Pancreas (tissue), 10 donors: ENCODE results near the gene UNC5B. TPM values are rescaled to one million over a fixed set of nuclear protein-coding genes. Genes with fewer than 3 reads are reported as not detected.

Experiments
- ATAC-seq, 4 donors: fragments of 200-7000 bp; cut with Tn5 transposase; one replicate each; pipeline versions ENCODE4 v1.8.0 to v1.9.1; 2020; ENCODE audit warnings: mild to moderate bottlenecking in 4 of 4, moderate library complexity in 4 of 4
- DNase-seq, 6 donors: peaks; one replicate each; pipeline ENCODE4 v3.0.0-alpha.2; 2020
- FAIRE-seq: peaks from 2 replicates; lab custom pipeline; 2012; peaks lifted over from hg19 to GRCh38; lab: Jason Lieb, UNC
- H3K27ac ChIP-seq, 4 donors: fragments of 200-600 bp; sonication (generic); 1 replicate in 3 of 4; 2 replicates in 1 of 4; pipeline versions ENCODE4 v1.5.0 to v1.8.0; 2020
- H3K27me3 ChIP-seq, 4 donors: fragments of 200-600 bp; one replicate each; pipeline ENCODE4 v1.8.0; 2021
- H3K36me3 ChIP-seq, 3 donors: fragments of 200-600 bp; sonication (generic) in 1 of 3; one replicate each; pipeline versions ENCODE4 v1.5.0 to v1.8.0; 2020 to 2021
- H3K4me1 ChIP-seq, 3 donors: fragments of 200-600 bp; one replicate each; pipeline ENCODE4 v1.8.0; 2021
- H3K4me3 ChIP-seq, 4 donors: fragments of 200-600 bp; sonication (generic) in 2 of 4; one replicate each; pipeline versions ENCODE4 v1.5.0 to v1.8.0; 2020 to 2021
- H3K9me3 ChIP-seq, 4 donors: fragments of 200-600 bp; one replicate each; pipeline ENCODE4 v1.8.0; 2021
- CTCF ChIP-seq, 4 donors: fragments of 200-600 bp; sonication (generic) in 3 of 4; IDR thresholded peaks; one replicate each; pipeline versions ENCODE4 v1.5.0 to v1.8.0; 2021; ENCODE audit warnings: antibody characterized with exemption in 4 of 4
- WGBS, 2 donors: extraction: QIAGEN DNeasy Blood & Tissue Kit; methylation state at CpG; one replicate each; pipeline ENCODE4 v1.1.7; 2013; 5-methylcytosine and 5-hydroxymethylcytosine counted together
- intact Hi-C, 3 donors: fragments of 100-400 bp; cut with DNase I; formaldehyde crosslinking; loops; one replicate each; pipeline versions ENCODE4 v1.11.1 to v1.14.2; 2022
- polyA plus RNA-seq, 2 donors: library from polyadenylated mRNA; stranded (reverse); fragments of 200-250 nt; gene quantifications; one replicate each; pipeline ENCODE4 v1.2.3, GENCODE V29; 2013
- total RNA-seq, 6 donors: library from RNA; stranded (reverse); fragmentation: NEBNext Ultra II Directional in 4 of 6; extraction: Animal tissue kit (Norgen Biotek cat#: 25700) in 4 of 6; gene quantifications; one replicate each; pipeline versions ENCODE4 v1.2.1 to v1.2.4, GENCODE V29; 2021 to 2023
- donor health status: healthy with polysubstance abuse.
- donor health status: DM: no; HTN: no; CAD: no; lungs with moderate emphysema.
- donor health status: DM: no; HTN: no; CAD: no.
- donor health status: control.
- donor health status: control.
- donor health status: Bipolar disorder and iron deficiency.
- donor health status: DM: yes; HTN: yes; CAD: no.
- donor health status: DM: no; HTN: no; CAD: no.
- donor health status: DM: no; HTN: no; CAD: no.
- donor health status: DM: yes; HTN: yes; CAD: no.

The UNC5B gene
- total and polyA plus RNA-seq, 8 donors = 2.4 to 7.7 (median 4.2) TPM

GRCh38 chr10:71239946-71240795 is 27.8 kb downstream of the UNC5B start:
- Histone ChIP-seq H3K4me1 (no peaks in the 10 kb centered on the region), H3K4me3 (no peak overlapping the region), H3K27ac (no peak overlapping the region), H3K27me3 (no peaks in the 10 kb centered on the region), H3K36me3 (no peaks in the 10 kb centered on the region), H3K9me3 (no peaks in the 10 kb centered on the region)
- TF ChIP-seq CTCF (IDR thresholded peaks at IDR 0.05) = no peak
- DNase-seq (peak in 1 of 6 donors; percentile 61), FAIRE-seq (no peak), ATAC-seq (peak in 1 of 4 donors; percentile 26)
- intact Hi-C loops = no loop called here
- WGBS, 2 donors = 86 to 88% methylated on average over 22 of the region's 22 CpGs

- no peaks in the 10 kb centered on the region for H3K27me3 ChIP-seq
- FAIRE-seq (no peak), DNase-seq (peak in 1 of 6 donors; percentile 25), ATAC-seq (peak in 1 of 4 donors; percentile 13)
- no peak overlapping the region for H3K27ac ChIP-seq
- H3K4me1 ChIP-seq = no peaks in the 10 kb centered on the region
- no peak for TF ChIP-seq CTCF (IDR thresholded peaks at IDR 0.05)
- H3K9me3 ChIP-seq = no peaks in the 10 kb centered on the region
- no peaks in the 10 kb centered on the region for H3K36me3 ChIP-seq
- 67 to 83% methylated on average over 11 of the region's 11 CpGs for WGBS, 2 donors
- intact Hi-C loops = no loop called here
- H3K4me3 ChIP-seq = no peak overlapping the region
These were observed 28.9 kb downstream of the UNC5B start for GRCh38 chr10:71241114-71241829.

GRCh38 chr10:71241830-71242621 is 29.7 kb downstream of the UNC5B start:
- DNase-seq (peak in 1 of 6 donors; percentile 39), FAIRE-seq (no peak), ATAC-seq (peak in 1 of 4 donors; percentile 35)
- no peak for TF ChIP-seq CTCF (IDR thresholded peaks at IDR 0.05)
- Histone ChIP-seq H3K27me3 (no peaks in the 10 kb centered on the region), H3K9me3 (no peaks in the 10 kb centered on the region), H3K4me1 (no peaks in the 10 kb centered on the region), H3K4me3 (no peak overlapping the region), H3K27ac (no peak overlapping the region), H3K36me3 (no peaks in the 10 kb centered on the region)
- intact Hi-C loops = no loop called here
- 70 to 75% methylated on average over 12 of the region's 12 CpGs for WGBS, 2 donors

GRCh38 chr10:71242622-71243009 is 30.2 kb downstream of the UNC5B start:
- H3K4me1 ChIP-seq = no peaks in the 10 kb centered on the region
- no peak overlapping the region for H3K27ac ChIP-seq
- TF ChIP-seq CTCF (IDR thresholded peaks at IDR 0.05) = no peak
- no peak for ATAC-seq
- intact Hi-C loops = no loop called here
- DNase-seq = peak in 1 of 6 donors; percentile 58
- no peaks in the 10 kb centered on the region for H3K36me3 ChIP-seq
- H3K27me3 ChIP-seq = no peaks in the 10 kb centered on the region
- H3K4me3 ChIP-seq = no peak overlapping the region
- no peaks in the 10 kb centered on the region for H3K9me3 ChIP-seq
- 85 to 89% methylated on average over 13 of the region's 13 CpGs for WGBS, 2 donors
- no peak for FAIRE-seq
